NCI-H2196 treated with DMSO at 0.1 percent for 48 hours (cell line): Measurements from ENCODE around the gene PCSK1.

Experiments used
- DNase-seq: peaks from one replicate; lab custom pipeline; 2025; ENCODE audit not compliant: unreplicated experiment; lab: John Stamatoyannopoulos, UW

PCSK1 gene

GRCh38 chr5:96433066-96433447 is at the start of gene PCSK1:
TSS of gene PCSK1 (minus strand) at chr5:96433248. CDS start at chr5:96433042, 206 bp downstream.
- peak; percentile 33 for DNase-seq

- no peak for DNase-seq
Measured at GRCh38 chr5:96481867-96482266, 48.8 kb upstream of the PCSK1 start.

GRCh38 chr5:96481009-96481786 is 48.1 kb upstream of the PCSK1 start:
- DNase-seq = no peak

GRCh38 chr5:96478983-96479382 is 45.9 kb upstream of the PCSK1 start:
- no peak for DNase-seq

- DNase-seq = no peak
Measured at GRCh38 chr5:96476654-96477053, 43.6 kb upstream of the PCSK1 start.

GRCh38 chr5:96474073-96474472 is 41.0 kb upstream of the PCSK1 start:
- no peak for DNase-seq

GRCh38 chr5:96473155-96473554 is 40.1 kb upstream of the PCSK1 start:
- DNase-seq = no peak

- DNase-seq = no peak
Measured at GRCh38 chr5:96470785-96471184, 37.7 kb upstream of the PCSK1 start.

- no peak for DNase-seq
Measured at GRCh38 chr5:96468956-96469355, 35.9 kb upstream of the PCSK1 start.

GRCh38 chr5:96463091-96463490 is 30.0 kb upstream of the PCSK1 start:
- DNase-seq = no peak

- DNase-seq = peak; percentile 61
Measured at GRCh38 chr5:96459313-96460121, 26.5 kb upstream of the PCSK1 start.

GRCh38 chr5:96458176-96458575 is 25.1 kb upstream of the PCSK1 start:
- DNase-seq = no peak

GRCh38 chr5:96455789-96456188 is 22.7 kb upstream of the PCSK1 start:
- DNase-seq = no peak

- no peak for DNase-seq
Measured at GRCh38 chr5:96453394-96453793, 20.3 kb upstream of the PCSK1 start.

- no peak for DNase-seq
Measured at GRCh38 chr5:96447949-96448348, 14.9 kb upstream of the PCSK1 start.

GRCh38 chr5:96440185-96440538 is 7.1 kb upstream of the PCSK1 start:
- no peak for DNase-seq

- no peak for DNase-seq
Measured at GRCh38 chr5:96439477-96440184, 6.6 kb upstream of the PCSK1 start.

GRCh38 chr5:96434201-96434645 is 1.2 kb upstream of the PCSK1 start:
- peak; percentile 63 for DNase-seq

GRCh38 chr5:96432216-96433065 is 607 bp downstream of the PCSK1 start:
- DNase-seq = peak; percentile 32

GRCh38 chr5:96431376-96432187 is 1.5 kb downstream of the PCSK1 start:
- DNase-seq = no peak
